ENCODE measurements around the gene B4GALT7. TPM values are rescaled to one million over a fixed set of nuclear protein-coding genes. Genes with fewer than 3 reads are reported as not detected.
"Not testable (repeated sequence)": the region's sequence is repeated elsewhere in the genome, so short reads cannot be mapped to it uniquely, and the experiment has no call there.

The B4GALT7 gene
- total and polyA plus RNA-seq, 7 experiments from 2014 or later: 18.8 to 42.2 (median 26.9) TPM

DNA sequence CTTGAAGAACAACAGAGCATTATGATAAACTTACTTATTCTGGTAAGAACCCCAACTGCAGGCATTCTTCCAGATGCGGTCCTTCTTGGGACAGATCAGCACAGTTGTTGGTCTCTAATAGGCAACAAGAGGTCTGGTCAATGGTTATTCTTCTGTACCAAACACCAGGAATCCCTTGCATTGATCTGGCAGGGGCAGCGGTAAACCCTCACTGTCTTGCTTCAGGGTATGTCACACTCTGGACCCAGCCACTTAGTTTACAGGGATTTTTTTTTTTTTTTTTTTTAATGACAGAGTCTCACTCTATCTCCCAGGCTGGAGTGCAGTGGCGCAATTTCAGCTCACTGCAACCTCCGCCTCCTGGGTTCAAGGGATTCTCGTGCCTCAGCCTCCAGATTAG is 44.3 kb upstream of the B4GALT7 start:
- Histone ChIP-seq H3K36me3 (ENCODE audit: control insufficient read depth in 2 of 3, insufficient read depth in 3 of 3, low read length in 3 of 3) (peaks cover 0 to 16% (median 0%) of the 10 kb centered on the region in 3 experiments), H3K4me1 (ENCODE audit: control insufficient read depth in 2 of 2, insufficient read depth in 2 of 2, low read length in 2 of 2) (peaks cover 10 to 17% of the 10 kb centered on the region in 2 donors), H3K27ac (ENCODE audit: low read depth, low read length) (no peak overlapping the region), H3K9me3 (ENCODE audit: control insufficient read depth in 2 of 3, low read length in 3 of 3) (no peaks in the 10 kb centered on the region), H3K4me3 (ENCODE audit: low read length) (no peak overlapping the region), H3K27me3 (ENCODE audit: control insufficient read depth in 2 of 2, insufficient read depth in 2 of 2, low read length in 2 of 2) (no peaks in the 10 kb centered on the region)
- no peak overlapping the region for H3K27ac Mint-ChIP-seq
- H3K4me3 Mint-ChIP-seq: peak overlapping the region in 4 of 10 donors; percentile 85 to 92 (median 90)
- no peak for DNase-seq
- no peaks in the 10 kb centered on the region for H3K9me3 Mint-ChIP-seq
- peaks cover 0 to 4% (median 0%) of the 10 kb centered on the region in 5 donors for H3K27me3 Mint-ChIP-seq
- intact Hi-C loops (cut with micrococcal nuclease): loop anchor here in 1 of 2 donors (2.0 to 10.0 kb wide), 2 partner anchors 199 to 531 kb away; partner anchors contain the start of genes RGS14 and ZNF346
- no peak for ATAC-seq
- POLR2A ChIA-PET: interaction anchor here (0.6 kb wide), 1 partner anchor 188 kb away, joined by 3 read pairs; no protein-coding TSS in a partner anchor
- peaks cover 24 to 43% (median 32%) of the 10 kb centered on the region in 7 donors for H3K4me1 Mint-ChIP-seq
- H3K36me3 Mint-ChIP-seq: peaks cover 0 to 8% (median 0%) of the 10 kb centered on the region in 5 donors
- CTCF ChIA-PET: interaction anchor here (0.7 kb wide), 2 partner anchors 551 to 1863 kb away, joined by 4 read pairs; no protein-coding TSS in a partner anchor

GRCh38 chr5:177557041-177557647 is 42.8 kb upstream of the B4GALT7 start:
- Mint-ChIP-seq H3K4me3 (peak overlapping the region in 1 of 10 donors; percentile 9), H3K27me3 (peaks cover 0 to 4% (median 0%) of the 10 kb centered on the region in 5 donors), H3K4me1 (peaks cover 20 to 40% (median 28%) of the 10 kb centered on the region in 7 donors), H3K27ac (peak overlapping the region in 2 of 9 donors; percentile 2 to 56), H3K36me3 (peaks cover 0 to 6% (median 0%) of the 10 kb centered on the region in 5 donors), H3K9me3 (no peaks in the 10 kb centered on the region)
- CTCF ChIA-PET: no interaction called here
- Histone ChIP-seq H3K4me1 (ENCODE audit: control insufficient read depth in 2 of 2, insufficient read depth in 2 of 2, low read length in 2 of 2) (peaks cover 10 to 17% of the 10 kb centered on the region in 2 donors), H3K27ac (ENCODE audit: low read depth, low read length) (no peak overlapping the region), H3K36me3 (ENCODE audit: control insufficient read depth in 2 of 3, insufficient read depth in 3 of 3, low read length in 3 of 3) (peaks cover 0 to 6% (median 0%) of the 10 kb centered on the region in 3 experiments), H3K27me3 (ENCODE audit: control insufficient read depth in 2 of 2, insufficient read depth in 2 of 2, low read length in 2 of 2) (no peaks in the 10 kb centered on the region), H3K9me3 (ENCODE audit: control insufficient read depth in 2 of 3, low read length in 3 of 3) (no peaks in the 10 kb centered on the region), H3K4me3 (ENCODE audit: low read length) (no peak overlapping the region)
- POLR2A ChIA-PET: no interaction called here
- ATAC-seq (no peak), DNase-seq (peak in 1 of 9 donors; percentile 7)
- intact Hi-C loops (cut with micrococcal nuclease): loop anchor here in 1 of 2 donors (10.0 kb wide), 1 partner anchor 532 kb away; the partner anchor contains the start of gene ZNF346

DNA sequence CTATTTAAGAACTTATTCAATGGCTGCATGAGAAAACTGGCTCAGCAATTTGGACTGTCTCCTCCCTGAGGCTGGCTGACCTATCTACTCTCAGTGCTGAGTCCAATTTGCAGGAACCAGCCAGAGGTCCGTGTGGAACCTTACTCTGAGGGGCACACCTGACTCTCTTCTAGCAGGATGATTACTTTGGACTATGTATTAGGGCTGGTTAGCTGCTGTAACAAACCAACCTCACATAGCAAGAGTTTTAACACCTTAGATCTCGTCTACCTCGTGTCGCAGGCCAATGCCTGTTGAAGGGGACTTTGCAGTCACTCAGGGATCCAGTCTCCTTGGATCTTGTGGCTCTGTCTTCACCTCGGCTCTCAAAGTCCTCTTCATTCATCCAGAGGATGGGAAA is 42.1 kb upstream of the B4GALT7 start:
- POLR2A ChIA-PET: no interaction called here

GRCh38 chr5:177559446-177559941 is 40.4 kb upstream of the B4GALT7 start:
- POLR2A ChIA-PET; H3K27me3 ChIP-seq (ENCODE audit: control insufficient read depth in 2 of 2, insufficient read depth in 2 of 2, low read length in 2 of 2); H3K27ac Mint-ChIP-seq; H3K4me3 Mint-ChIP-seq; H3K27me3 Mint-ChIP-seq; H3K4me3 ChIP-seq (ENCODE audit: low read length); H3K36me3 Mint-ChIP-seq; H3K27ac ChIP-seq (ENCODE audit: low read depth, low read length); ATAC-seq; H3K4me1 ChIP-seq (ENCODE audit: control insufficient read depth in 2 of 2, insufficient read depth in 2 of 2, low read length in 2 of 2); H3K9me3 ChIP-seq (ENCODE audit: control insufficient read depth in 2 of 3, low read length in 3 of 3); H3K9me3 Mint-ChIP-seq; DNase-seq; H3K36me3 ChIP-seq (ENCODE audit: control insufficient read depth in 2 of 3, insufficient read depth in 3 of 3, low read length in 3 of 3); CTCF ChIA-PET: not testable (repeated sequence)
- intact Hi-C loops (cut with micrococcal nuclease): loop anchor here in 1 of 2 donors (10.0 kb wide), 1 partner anchor 535 kb away; the partner anchor contains the start of gene ZNF346
- H3K4me1 Mint-ChIP-seq: peaks cover 5 to 25% (median 14%) of the 10 kb centered on the region in 7 donors

More for the DNA sequence above, 42.1 kb upstream of the B4GALT7 start:
- intact Hi-C loops (cut with micrococcal nuclease): loop anchor here in 1 of 2 donors (10.0 kb wide), 1 partner anchor 533 kb away; the partner anchor contains the start of gene ZNF346
- ATAC-seq (no peak), DNase-seq (no peak)
- CTCF ChIA-PET: no interaction called here
- Histone ChIP-seq H3K36me3 (ENCODE audit: control insufficient read depth in 2 of 3, insufficient read depth in 3 of 3, low read length in 3 of 3) (peaks cover 0 to 6% (median 0%) of the 10 kb centered on the region in 3 experiments), H3K4me1 (ENCODE audit: control insufficient read depth in 2 of 2, insufficient read depth in 2 of 2, low read length in 2 of 2) (peaks cover 9 to 16% of the 10 kb centered on the region in 2 donors), H3K4me3 (ENCODE audit: low read length) (no peak overlapping the region), H3K27me3 (ENCODE audit: control insufficient read depth in 2 of 2, insufficient read depth in 2 of 2, low read length in 2 of 2) (no peaks in the 10 kb centered on the region), H3K27ac (ENCODE audit: low read depth, low read length) (no peak overlapping the region), H3K9me3 (ENCODE audit: control insufficient read depth in 2 of 3, low read length in 3 of 3) (no peaks in the 10 kb centered on the region)
- no peaks in the 10 kb centered on the region for H3K9me3 Mint-ChIP-seq
- H3K4me3 Mint-ChIP-seq: no peak overlapping the region
- peaks cover 13 to 33% (median 22%) of the 10 kb centered on the region in 7 donors for H3K4me1 Mint-ChIP-seq
- H3K27me3 Mint-ChIP-seq: peaks cover 0 to 4% (median 0%) of the 10 kb centered on the region in 5 donors
- peaks cover 0 to 2% (median 0%) of the 10 kb centered on the region in 5 donors for H3K36me3 Mint-ChIP-seq
- peak overlapping the region in 1 of 9 donors; percentile 2 for H3K27ac Mint-ChIP-seq

- H3K4me3 ChIP-seq (ENCODE audit: low read length): no peak overlapping the region
- Mint-ChIP-seq H3K4me3 (no peak overlapping the region), H3K36me3 (peaks cover 0 to 4% (median 0%) of the 10 kb centered on the region in 5 donors), H3K27me3 (peaks cover 0 to 7% (median 5%) of the 10 kb centered on the region in 5 donors), H3K27ac (no peak overlapping the region), H3K9me3 (no peaks in the 10 kb centered on the region), H3K4me1 (no peaks in the 10 kb centered on the region)
- H3K9me3 ChIP-seq (ENCODE audit: control insufficient read depth in 2 of 3, low read length in 3 of 3): no peaks in the 10 kb centered on the region
- CTCF ChIA-PET: no interaction called here
- ATAC-seq (no peak), DNase-seq (no peak)
- POLR2A ChIA-PET: no interaction called here
- no peaks in the 10 kb centered on the region for H3K27me3 ChIP-seq (ENCODE audit: control insufficient read depth in 2 of 2, insufficient read depth in 2 of 2, low read length in 2 of 2)
- intact Hi-C loops (cut with micrococcal nuclease): no loop called here
- H3K36me3 ChIP-seq (ENCODE audit: control insufficient read depth in 2 of 3, insufficient read depth in 3 of 3, low read length in 3 of 3): no peaks in the 10 kb centered on the region
- no peaks in the 10 kb centered on the region for H3K4me1 ChIP-seq (ENCODE audit: control insufficient read depth in 2 of 2, insufficient read depth in 2 of 2, low read length in 2 of 2)
- H3K27ac ChIP-seq (ENCODE audit: low read depth, low read length): no peak overlapping the region
Measured at GRCh38 chr5:177565046-177565445, 34.9 kb upstream of the B4GALT7 start.

- H3K27ac ChIP-seq (ENCODE audit: low read depth, low read length): no peak overlapping the region
- Mint-ChIP-seq H3K9me3 (peaks cover 0 to 5% (median 0%) of the 10 kb centered on the region in 11 donors), H3K4me3 (no peak overlapping the region), H3K27me3 (peaks cover 0 to 7% (median 5%) of the 10 kb centered on the region in 5 donors), H3K36me3 (peaks cover 0 to 4% (median 0%) of the 10 kb centered on the region in 5 donors), H3K27ac (no peak overlapping the region), H3K4me1 (no peaks in the 10 kb centered on the region)
- CTCF ChIA-PET: interaction anchor here (0.6 kb wide), 1 partner anchor 91 kb away, joined by 4 read pairs; no protein-coding TSS in a partner anchor
- ATAC-seq (no peak), DNase-seq (no peak)
- H3K36me3 ChIP-seq (ENCODE audit: control insufficient read depth in 2 of 3, insufficient read depth in 3 of 3, low read length in 3 of 3): no peaks in the 10 kb centered on the region
- intact Hi-C loops (cut with micrococcal nuclease): no loop called here
- H3K4me3 ChIP-seq (ENCODE audit: low read length): no peak overlapping the region
- no peaks in the 10 kb centered on the region for H3K4me1 ChIP-seq (ENCODE audit: control insufficient read depth in 2 of 2, insufficient read depth in 2 of 2, low read length in 2 of 2)
- H3K9me3 ChIP-seq (ENCODE audit: control insufficient read depth in 2 of 3, low read length in 3 of 3): no peaks in the 10 kb centered on the region
- no peaks in the 10 kb centered on the region for H3K27me3 ChIP-seq (ENCODE audit: control insufficient read depth in 2 of 2, insufficient read depth in 2 of 2, low read length in 2 of 2)
- POLR2A ChIA-PET: no interaction called here
Measured at GRCh38 chr5:177568326-177568725, 31.6 kb upstream of the B4GALT7 start.
